Measurements from ENCODE around the gene ITPK1.

GRCh38 chr14:93056166-93056839 is 59.4 kb downstream of the ITPK1 start:
- no peak for TF ChIP-seq ZBTB49 (tag by site-specific recombination; IDR thresholded peaks at IDR 0.05; ENCODE audit: low read depth)
- no peak for TF ChIP-seq ZBTB6 (tag by site-specific recombination; IDR thresholded peaks at IDR 0.05)
- no peak for TF ChIP-seq CTCF (tag by site-specific recombination; IDR thresholded peaks at IDR 0.05)
- no peak for TF ChIP-seq REPIN1 (tag by site-specific recombination; IDR thresholded peaks at IDR 0.05; ENCODE audit: low read depth)
- TF ChIP-seq PBX3 (CRISPR knock-in tag; IDR thresholded peaks at IDR 0.05), result no peak
- TF ChIP-seq KLF16 (tag by site-specific recombination; IDR thresholded peaks at IDR 0.05), result no peak
- no peak for TF ChIP-seq ZBTB26 (tag by site-specific recombination; optimal IDR thresholded peaks at IDR 0.05)
- no peak for TF ChIP-seq ZNF324 (tag by site-specific recombination; IDR thresholded peaks at IDR 0.05)
- TF ChIP-seq ZNF146 (tag by site-specific recombination; IDR thresholded peaks at IDR 0.05), result no peak
- no peak for TF ChIP-seq YY1 (tag by site-specific recombination; IDR thresholded peaks at IDR 0.05)
- no peak for TF ChIP-seq ZNF398 (tag by site-specific recombination; IDR thresholded peaks at IDR 0.05)
- TF ChIP-seq ZNF350 (tag by site-specific recombination; IDR thresholded peaks at IDR 0.05), result no peak
- TF ChIP-seq ZBTB44 (tag by site-specific recombination; IDR thresholded peaks at IDR 0.05), result no peak
